Breast epithelium (tissue), 3 donors: Measurements from ENCODE around the gene CEP85L.

Experiments used
- POLR2A ChIP-seq: fragments of 450-650 bp; IDR thresholded peaks from one replicate; pipeline ENCODE4 v1.6.1; 2016; ENCODE audit warnings: antibody characterized with exemption, mild to moderate bottlenecking, moderate library complexity
- TF ChIP-seq, protein P1 (sequence below), 3 donors: fragments of 450-650 bp; IDR thresholded peaks; one replicate each; pipeline ENCODE4 v1.5.1; 2016 to 2017; ENCODE audit warnings: antibody characterized with exemption in 3 of 3, mild to moderate bottlenecking in 3 of 3, moderate library complexity in 3 of 3

DNA sequence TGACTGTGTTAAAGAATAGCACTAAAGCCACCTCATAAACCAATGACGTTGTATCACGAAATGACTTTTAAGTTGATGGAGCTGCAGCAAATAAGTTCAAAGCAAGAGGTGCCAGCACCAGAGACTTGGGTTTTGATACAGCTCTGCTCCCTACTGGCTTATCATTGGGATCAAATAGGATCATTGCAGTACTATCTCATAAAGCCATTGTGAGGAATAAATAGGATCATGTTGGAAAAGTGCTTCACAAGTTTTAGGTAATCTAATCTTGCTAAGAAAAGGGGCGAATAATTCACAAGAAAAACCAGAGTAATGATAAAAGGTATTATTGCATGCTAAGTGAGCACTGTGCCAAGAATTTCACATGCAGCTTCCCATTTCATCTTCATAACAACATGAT is 10.4 kb upstream of the CEP85L start:
- no peak for TF ChIP-seq POLR2A
- TF ChIP-seq, protein P1, sequence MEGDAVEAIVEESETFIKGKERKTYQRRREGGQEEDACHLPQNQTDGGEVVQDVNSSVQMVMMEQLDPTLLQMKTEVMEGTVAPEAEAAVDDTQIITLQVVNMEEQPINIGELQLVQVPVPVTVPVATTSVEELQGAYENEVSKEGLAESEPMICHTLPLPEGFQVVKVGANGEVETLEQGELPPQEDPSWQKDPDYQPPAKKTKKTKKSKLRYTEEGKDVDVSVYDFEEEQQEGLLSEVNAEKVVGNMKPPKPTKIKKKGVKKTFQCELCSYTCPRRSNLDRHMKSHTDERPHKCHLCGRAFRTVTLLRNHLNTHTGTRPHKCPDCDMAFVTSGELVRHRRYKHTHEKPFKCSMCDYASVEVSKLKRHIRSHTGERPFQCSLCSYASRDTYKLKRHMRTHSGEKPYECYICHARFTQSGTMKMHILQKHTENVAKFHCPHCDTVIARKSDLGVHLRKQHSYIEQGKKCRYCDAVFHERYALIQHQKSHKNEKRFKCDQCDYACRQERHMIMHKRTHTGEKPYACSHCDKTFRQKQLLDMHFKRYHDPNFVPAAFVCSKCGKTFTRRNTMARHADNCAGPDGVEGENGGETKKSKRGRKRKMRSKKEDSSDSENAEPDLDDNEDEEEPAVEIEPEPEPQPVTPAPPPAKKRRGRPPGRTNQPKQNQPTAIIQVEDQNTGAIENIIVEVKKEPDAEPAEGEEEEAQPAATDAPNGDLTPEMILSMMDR (IDR thresholded peaks at IDR 0.05): no peak
